ENCODE results near the gene PPM1H. TPM values are rescaled to one million over a fixed set of nuclear protein-coding genes. Genes with fewer than 3 reads are reported as not detected.

The PPM1H gene
- total RNA-seq, 1 donor from 2014 or later: 31.0 TPM

- H3K36me3 Mint-ChIP-seq: peaks cover 11% of the 10 kb centered on the region
- no peak for DNase-seq (ENCODE audit: extremely low spot score, unreplicated experiment)
- H3K4me3 Mint-ChIP-seq: no peak overlapping the region
- TF ChIP-seq CTCF (conservative IDR thresholded peaks at IDR 0.05): no peak
- peaks cover 22% of the 10 kb centered on the region for H3K4me1 Mint-ChIP-seq (ENCODE audit: unreplicated experiment)
- no peaks in the 10 kb centered on the region for H3K27me3 Mint-ChIP-seq
- no peaks in the 10 kb centered on the region for H3K9me3 Mint-ChIP-seq
- H3K27ac Mint-ChIP-seq: peak overlapping the region; percentile 5
Observed at GRCh38 chr12:62907078-62907477, 27.9 kb downstream of the PPM1H start.

GRCh38 chr12:62903151-62903550, 31.8 kb downstream of the PPM1H start:
- Mint-ChIP-seq H3K27ac (no peak overlapping the region), H3K4me1 (ENCODE audit: unreplicated experiment) (peaks cover 21% of the 10 kb centered on the region), H3K4me3 (no peak overlapping the region), H3K27me3 (no peaks in the 10 kb centered on the region), H3K9me3 (peaks cover 5% of the 10 kb centered on the region), H3K36me3 (peaks cover 14% of the 10 kb centered on the region)
- no peak for DNase-seq (ENCODE audit: extremely low spot score, unreplicated experiment)
- TF ChIP-seq CTCF (conservative IDR thresholded peaks at IDR 0.05): no peak

- Mint-ChIP-seq H3K9me3 (peaks cover 5% of the 10 kb centered on the region), H3K4me3 (peak overlapping the region; percentile 65), H3K27ac (peak overlapping the region; percentile 92), H3K4me1 (ENCODE audit: unreplicated experiment) (peaks cover 28% of the 10 kb centered on the region), H3K36me3 (peaks cover 17% of the 10 kb centered on the region), H3K27me3 (no peaks in the 10 kb centered on the region)
- DNase-seq (ENCODE audit: extremely low spot score, unreplicated experiment): no peak
- no peak for TF ChIP-seq CTCF (conservative IDR thresholded peaks at IDR 0.05)
Observed at GRCh38 chr12:62900686-62901272, 34.2 kb downstream of the PPM1H start.

GRCh38 chr12:62899568-62900390, 35.2 kb downstream of the PPM1H start:
- DNase-seq (ENCODE audit: extremely low spot score, unreplicated experiment): no peak
- Mint-ChIP-seq H3K27me3 (no peaks in the 10 kb centered on the region), H3K4me1 (ENCODE audit: unreplicated experiment) (peaks cover 35% of the 10 kb centered on the region), H3K4me3 (no peak overlapping the region), H3K27ac (peak overlapping the region; percentile 91), H3K9me3 (peaks cover 9% of the 10 kb centered on the region), H3K36me3 (peaks cover 20% of the 10 kb centered on the region)
- TF ChIP-seq CTCF (conservative IDR thresholded peaks at IDR 0.05): no peak

GRCh38 chr12:62898526-62898925, 36.4 kb downstream of the PPM1H start:
- Mint-ChIP-seq H3K27me3 (no peaks in the 10 kb centered on the region), H3K9me3 (peaks cover 9% of the 10 kb centered on the region), H3K4me3 (peak overlapping the region; percentile 70), H3K27ac (peak overlapping the region; percentile 91), H3K4me1 (ENCODE audit: unreplicated experiment) (peaks cover 35% of the 10 kb centered on the region), H3K36me3 (peaks cover 20% of the 10 kb centered on the region)
- no peak for TF ChIP-seq CTCF (conservative IDR thresholded peaks at IDR 0.05)
- DNase-seq (ENCODE audit: extremely low spot score, unreplicated experiment): no peak
